Stimulated activated naive B cell treated with anti-CD40 and anti-IgM and Interleukin-4, amounts not matched to agents 10 μg/mL and 1 μg/mL and 100 μg/mL, for 72 hours (primary cell): ENCODE data around the gene FSTL3.

Experiments used
- ATAC-seq, 2 donors: fragments of 150-1000 bp; cut with Tn5 transposase; replicated peaks; 2 replicates each; pipeline ENCODE4 v1.10.0; 2021; ENCODE audit warnings: moderate library complexity in 1 of 2
- DNase-seq: peaks from one replicate; pipeline ENCODE4 v3.0.0; 2021
- H3K27ac Mint-ChIP-seq: one replicate; pipeline ENCODE4 v1.8.0; 2022; ENCODE audit warnings: mild to moderate bottlenecking, mixed read lengths
- H3K27me3 Mint-ChIP-seq, 2 donors: one replicate each; pipeline ENCODE4 v1.8.0; 2022; ENCODE audit warnings: mixed read lengths in 2 of 2
- H3K36me3 Mint-ChIP-seq, 2 donors: one replicate each; pipeline ENCODE4 v1.8.0; 2022; ENCODE audit warnings: mixed read lengths in 2 of 2, mild to moderate bottlenecking in 1 of 2
- H3K4me1 Mint-ChIP-seq, 2 donors: one replicate each; pipeline ENCODE4 v1.8.0; 2022; ENCODE audit warnings: mixed read lengths in 2 of 2, mild to moderate bottlenecking in 1 of 2
- H3K4me3 Mint-ChIP-seq, 2 donors: one replicate each; pipeline ENCODE4 v1.8.0; 2022; ENCODE audit warnings: mild to moderate bottlenecking in 2 of 2, mixed read lengths in 2 of 2, moderate library complexity in 1 of 2
- H3K9me3 Mint-ChIP-seq, 2 donors: one replicate each; pipeline ENCODE4 v1.8.0; 2022; ENCODE audit warnings: mixed read lengths in 2 of 2, mild to moderate bottlenecking in 1 of 2

FSTL3 gene

DNA sequence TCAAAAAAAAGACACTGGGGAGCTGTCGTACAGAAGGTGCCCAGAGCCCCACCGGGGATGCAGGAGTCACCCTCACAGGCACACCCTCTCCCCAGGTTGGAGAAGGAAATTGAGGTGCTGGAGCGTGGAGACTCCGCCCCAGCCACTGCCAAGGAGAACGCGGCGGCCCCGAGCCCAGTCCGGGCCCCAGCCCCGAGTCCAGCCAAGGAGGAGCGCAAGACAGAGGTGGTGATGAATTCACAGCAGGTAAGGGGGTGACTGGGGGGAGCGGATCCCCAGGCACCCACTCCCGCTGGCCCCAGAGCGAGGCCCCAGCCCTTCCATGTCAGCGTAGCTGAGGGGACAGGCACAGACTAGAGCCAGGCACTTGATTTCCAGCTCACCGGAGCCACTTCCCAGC, 54.8 kb downstream of the FSTL3 start:
- Mint-ChIP-seq H3K4me3 (no peak overlapping the region), H3K36me3 (no peaks in the 10 kb centered on the region), H3K4me1 (peaks cover 5 to 11% of the 10 kb centered on the region in 2 donors), H3K27me3 (peaks cover 17 to 21% of the 10 kb centered on the region in 2 donors), H3K27ac (no peak overlapping the region), H3K9me3 (no peaks in the 10 kb centered on the region)
- DNase-seq (no peak), ATAC-seq (no peak)

DNA sequence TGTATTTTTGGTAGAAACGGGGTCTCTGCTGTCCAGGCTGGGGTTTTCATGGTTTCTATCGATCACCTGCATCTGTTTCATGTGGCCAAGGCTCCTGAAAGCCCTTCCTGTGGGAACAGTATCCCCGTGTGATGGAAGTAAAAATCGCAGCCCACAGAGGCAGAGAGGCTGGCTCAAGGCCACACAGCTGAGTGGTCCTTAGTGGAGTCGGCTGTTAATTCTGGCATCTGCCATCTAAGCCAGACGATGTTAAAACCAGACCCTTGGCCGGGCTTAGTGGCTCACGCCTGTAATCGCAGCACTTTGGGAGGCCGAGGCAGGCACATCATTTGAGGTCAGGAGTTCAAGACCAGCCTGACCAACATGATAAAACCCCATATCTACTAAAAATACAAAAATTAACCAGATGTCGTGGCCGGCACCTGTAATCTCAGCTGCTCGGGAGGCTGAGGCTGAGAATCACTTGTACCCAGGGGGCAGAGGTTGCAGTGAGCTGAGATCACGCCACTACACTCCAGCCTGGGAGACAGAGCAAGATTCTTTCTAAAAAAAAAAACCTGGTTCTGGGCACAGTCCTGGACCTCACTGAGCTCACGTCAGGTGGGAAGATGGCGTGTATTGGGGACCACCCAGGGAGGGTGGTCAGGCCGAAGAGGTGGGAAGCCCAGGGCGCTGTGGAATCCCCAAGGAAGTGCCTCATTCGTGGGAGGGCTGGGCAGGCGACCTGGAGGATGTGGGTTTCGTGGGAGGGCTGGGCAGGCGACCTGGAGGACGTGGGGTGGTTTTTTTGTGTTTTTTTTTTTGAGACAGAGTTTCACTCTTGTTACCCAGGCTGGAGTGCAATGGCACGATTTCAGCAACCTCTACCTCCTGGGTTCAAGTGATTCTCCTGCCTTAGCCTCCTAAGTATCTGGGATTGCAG, 56.2 kb downstream of the FSTL3 start:
- peaks cover 5 to 11% of the 10 kb centered on the region in 2 donors for H3K4me1 Mint-ChIP-seq
- no peak overlapping the region for H3K4me3 Mint-ChIP-seq
- no peaks in the 10 kb centered on the region for H3K9me3 Mint-ChIP-seq
- H3K27me3 Mint-ChIP-seq = peaks cover 12 to 15% of the 10 kb centered on the region in 2 donors
- DNase-seq (no peak), ATAC-seq (no peak)
- no peak overlapping the region for H3K27ac Mint-ChIP-seq
- H3K36me3 Mint-ChIP-seq = no peaks in the 10 kb centered on the region
